Measurements from ENCODE around the gene CFB.

Gene CFB

DNA sequence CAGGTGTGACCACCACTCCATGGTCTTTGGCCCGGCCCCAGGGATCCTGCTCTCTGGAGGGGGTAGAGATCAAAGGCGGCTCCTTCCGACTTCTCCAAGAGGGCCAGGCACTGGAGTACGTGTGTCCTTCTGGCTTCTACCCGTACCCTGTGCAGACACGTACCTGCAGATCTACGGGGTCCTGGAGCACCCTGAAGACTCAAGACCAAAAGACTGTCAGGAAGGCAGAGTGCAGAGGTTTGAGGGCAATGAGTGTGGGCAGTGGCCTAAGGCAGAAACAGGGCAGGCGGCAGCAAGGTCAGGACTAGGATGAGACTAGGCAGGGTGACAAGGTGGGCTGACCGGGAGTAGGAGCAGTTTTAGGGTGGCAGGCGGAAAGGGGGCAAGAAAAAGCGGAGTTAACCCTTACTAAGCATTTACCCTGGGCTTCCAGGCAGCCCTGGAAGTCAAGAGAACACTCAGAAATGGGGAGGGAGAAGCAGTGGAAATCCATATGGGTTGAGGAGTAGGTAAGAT is 533 bp downstream of the CFB start:
- DNase-seq (ENCODE audit: low read depth, low spot score), result no peak
- no peak overlapping the region for H3K4me3 ChIP-seq (ENCODE audit: low read length)

DNA sequence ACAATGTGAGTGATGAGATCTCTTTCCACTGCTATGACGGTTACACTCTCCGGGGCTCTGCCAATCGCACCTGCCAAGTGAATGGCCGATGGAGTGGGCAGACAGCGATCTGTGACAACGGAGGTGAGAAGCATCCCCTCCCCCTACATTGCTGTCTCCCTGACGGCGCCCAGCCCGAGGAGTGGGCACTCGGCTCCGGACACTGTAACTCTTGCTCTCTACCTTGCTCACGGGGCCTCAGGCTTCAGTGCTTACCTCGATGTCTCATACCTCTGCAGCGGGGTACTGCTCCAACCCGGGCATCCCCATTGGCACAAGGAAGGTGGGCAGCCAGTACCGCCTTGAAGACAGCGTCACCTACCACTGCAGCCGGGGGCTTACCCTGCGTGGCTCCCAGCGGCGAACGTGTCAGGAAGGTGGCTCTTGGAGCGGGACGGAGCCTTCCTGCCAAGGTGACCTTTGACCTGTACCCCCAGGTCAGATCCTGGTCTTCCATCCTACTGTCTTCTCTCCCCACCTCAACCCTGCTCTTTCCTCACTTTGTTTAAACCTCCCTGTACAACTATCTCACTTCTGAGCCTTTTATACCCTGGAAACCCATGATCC is 1.3 kb downstream of the CFB start:
- DNase-seq (ENCODE audit: low read depth, low spot score), result no peak
- no peak overlapping the region for H3K4me3 ChIP-seq (ENCODE audit: low read length)

DNA sequence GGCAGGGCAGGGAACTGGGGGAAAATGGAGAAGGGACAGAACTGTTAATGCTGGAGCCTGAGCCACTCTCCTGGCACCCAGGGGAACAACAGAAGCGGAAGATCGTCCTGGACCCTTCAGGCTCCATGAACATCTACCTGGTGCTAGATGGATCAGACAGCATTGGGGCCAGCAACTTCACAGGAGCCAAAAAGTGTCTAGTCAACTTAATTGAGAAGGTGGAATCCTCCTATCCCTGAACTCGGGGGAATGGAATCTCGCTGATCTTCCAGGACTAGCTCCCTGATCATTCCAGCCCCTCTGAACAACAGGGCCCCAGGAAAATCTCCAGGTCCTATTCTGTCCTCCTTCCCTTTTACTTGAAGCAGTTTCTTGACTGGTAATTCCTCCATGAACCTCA is 2.0 kb downstream of the CFB start:
- H3K4me3 ChIP-seq (ENCODE audit: low read length), result no peak overlapping the region

DNA sequence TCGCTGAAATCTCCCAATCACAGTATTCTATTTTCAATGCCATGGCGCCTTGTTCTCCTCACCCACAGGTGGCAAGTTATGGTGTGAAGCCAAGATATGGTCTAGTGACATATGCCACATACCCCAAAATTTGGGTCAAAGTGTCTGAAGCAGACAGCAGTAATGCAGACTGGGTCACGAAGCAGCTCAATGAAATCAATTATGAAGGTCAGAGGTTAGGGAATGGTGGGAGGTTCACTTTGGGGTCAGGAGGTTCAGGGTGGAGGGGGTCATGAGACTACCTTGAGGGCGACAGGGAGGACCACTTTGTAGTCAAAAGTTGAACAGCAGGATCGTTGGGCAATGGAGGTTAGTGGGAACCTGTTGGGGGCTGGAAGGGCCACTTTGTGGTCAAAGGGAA is 2.4 kb downstream of the CFB start:
- H3K4me3 ChIP-seq (ENCODE audit: low read length), result no peak overlapping the region
- DNase-seq (ENCODE audit: low read depth, low spot score), result no peak

More for the DNA sequence above, 2.0 kb downstream of the CFB start:
- no peak for DNase-seq (ENCODE audit: low read depth, low spot score)

DNA sequence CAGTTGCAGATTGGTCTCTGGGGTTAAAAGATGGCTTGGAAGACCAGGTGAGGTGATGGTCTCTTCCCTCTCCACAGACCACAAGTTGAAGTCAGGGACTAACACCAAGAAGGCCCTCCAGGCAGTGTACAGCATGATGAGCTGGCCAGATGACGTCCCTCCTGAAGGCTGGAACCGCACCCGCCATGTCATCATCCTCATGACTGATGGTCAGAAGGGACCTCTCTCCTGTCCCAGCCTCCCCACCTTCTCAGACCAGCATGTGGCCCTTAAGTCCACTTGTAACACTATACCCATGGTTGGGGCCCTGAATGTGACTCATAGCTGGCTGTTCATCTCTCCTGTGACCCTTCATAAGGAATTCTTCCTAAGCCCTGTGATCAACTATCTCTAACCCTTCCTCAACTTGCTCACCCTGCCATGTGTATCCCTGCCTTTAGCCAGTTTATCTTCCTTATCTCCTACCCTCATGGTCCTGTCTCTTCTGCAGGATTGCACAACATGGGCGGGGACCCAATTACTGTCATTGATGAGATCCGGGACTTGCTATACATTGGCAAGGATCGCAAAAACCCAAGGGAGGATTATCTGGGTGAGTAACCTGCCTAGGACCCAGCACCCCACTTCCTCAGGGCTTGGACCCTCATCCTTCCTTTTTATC is 3.0 kb downstream of the CFB start:
- H3K4me3 ChIP-seq (ENCODE audit: low read length), result no peak overlapping the region
- no peak for DNase-seq (ENCODE audit: low read depth, low spot score)

DNA sequence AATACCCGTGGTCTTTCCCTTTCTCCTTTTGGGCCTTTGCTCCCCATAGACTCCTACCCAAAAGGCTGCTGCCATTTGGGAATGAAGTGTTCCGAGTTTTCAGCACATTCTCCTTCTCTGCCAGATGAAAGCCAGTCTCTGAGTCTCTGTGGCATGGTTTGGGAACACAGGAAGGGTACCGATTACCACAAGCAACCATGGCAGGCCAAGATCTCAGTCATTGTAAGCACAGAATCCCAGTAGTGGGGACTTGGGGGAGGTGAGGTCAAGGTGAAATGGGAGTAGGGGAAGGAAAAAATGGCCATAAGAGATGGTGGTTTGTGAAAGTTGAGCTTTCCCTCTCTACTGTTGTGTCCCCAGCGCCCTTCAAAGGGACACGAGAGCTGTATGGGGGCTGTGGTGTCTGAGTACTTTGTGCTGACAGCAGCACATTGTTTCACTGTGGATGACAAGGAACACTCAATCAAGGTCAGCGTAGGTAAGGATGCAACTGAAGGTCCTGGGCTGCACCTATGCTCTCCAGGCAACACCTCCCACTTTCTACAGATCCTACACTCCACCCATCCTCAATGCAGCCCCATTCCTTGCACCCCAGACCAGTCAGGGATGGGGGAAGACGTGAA is 4.1 kb downstream of the CFB start:
- no peak overlapping the region for H3K4me3 ChIP-seq (ENCODE audit: low read length)
- DNase-seq (ENCODE audit: low read depth, low spot score), result no peak

DNA sequence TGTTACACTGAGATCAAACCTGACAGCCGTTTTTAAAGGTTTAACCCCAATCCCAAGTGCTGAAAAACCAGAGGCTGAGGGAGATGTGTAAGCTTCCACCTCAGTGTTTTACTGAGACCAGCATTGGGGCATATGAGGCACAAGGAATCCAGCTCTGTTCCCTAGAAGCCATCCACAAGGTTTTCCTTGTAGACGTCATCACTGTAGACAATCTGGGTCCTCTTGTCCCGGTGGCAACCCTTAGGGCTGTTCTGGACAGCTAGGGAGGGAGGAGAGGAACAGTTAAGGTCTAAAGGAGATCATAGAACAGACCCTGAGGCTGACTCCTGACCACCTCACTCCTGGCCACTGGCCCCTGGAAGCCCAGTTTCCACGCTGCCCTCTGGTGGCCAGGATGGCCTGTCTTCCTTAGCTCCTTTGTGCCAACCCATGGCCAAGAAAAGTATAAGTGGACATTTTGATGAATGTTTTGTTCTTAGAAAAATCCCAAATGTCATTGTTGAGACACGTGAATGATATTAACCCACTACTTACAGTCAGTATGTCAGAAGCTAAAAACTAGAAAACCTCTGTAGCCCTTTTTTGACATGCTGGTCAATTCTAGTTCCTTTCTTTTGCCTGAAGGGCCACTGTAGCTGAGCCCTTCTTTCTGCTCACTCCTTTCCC is 6.4 kb downstream of the CFB start:
- no peak overlapping the region for H3K4me3 ChIP-seq (ENCODE audit: low read length)
- DNase-seq (ENCODE audit: low read depth, low spot score), result no peak

DNA sequence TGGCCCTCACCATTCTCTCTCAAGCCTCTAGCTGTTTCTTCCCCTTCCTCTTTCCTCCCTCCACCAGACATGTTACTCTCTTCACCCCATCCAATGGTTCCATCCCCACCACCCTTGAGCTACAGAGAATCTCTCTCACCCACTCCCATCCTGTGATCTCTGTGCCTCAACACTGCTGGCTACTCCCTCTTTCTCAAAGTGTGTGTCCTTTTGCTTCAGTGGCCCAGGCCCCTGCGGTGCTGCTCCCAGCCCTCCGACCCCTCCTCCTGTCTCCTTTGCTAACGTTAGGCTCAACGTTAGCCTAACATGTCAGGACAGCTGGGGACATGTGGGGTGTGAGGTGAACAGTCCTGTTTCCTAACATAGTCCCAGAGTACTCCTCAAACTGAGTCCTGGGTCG is 7.0 kb downstream of the CFB start:
- H3K4me3 ChIP-seq (ENCODE audit: low read length), result no peak overlapping the region
- DNase-seq (ENCODE audit: low read depth, low spot score), result no peak

DNA sequence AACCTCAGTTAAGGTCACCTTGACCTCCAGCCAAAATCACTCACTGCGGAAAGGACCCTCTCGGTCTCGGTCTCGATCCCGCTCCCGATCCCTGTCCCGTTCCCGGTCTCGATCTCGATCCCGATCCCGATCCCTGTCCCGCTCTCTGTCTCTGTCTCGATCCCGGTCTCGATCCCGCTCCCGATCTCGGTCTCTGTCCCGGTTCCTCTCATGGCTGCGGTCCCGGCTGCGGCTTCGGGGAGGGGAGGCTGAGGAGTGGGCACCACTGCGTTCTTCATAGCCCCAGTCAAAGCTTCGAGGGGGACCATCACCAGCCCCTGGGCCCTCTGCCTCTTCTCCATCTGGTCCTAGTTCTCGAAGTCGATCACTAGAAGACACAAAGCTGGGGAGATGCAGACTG is 8.6 kb downstream of the CFB start:
- no peak for DNase-seq (ENCODE audit: low read depth, low spot score)
- H3K4me3 ChIP-seq (ENCODE audit: low read length), result no peak overlapping the region

DNA sequence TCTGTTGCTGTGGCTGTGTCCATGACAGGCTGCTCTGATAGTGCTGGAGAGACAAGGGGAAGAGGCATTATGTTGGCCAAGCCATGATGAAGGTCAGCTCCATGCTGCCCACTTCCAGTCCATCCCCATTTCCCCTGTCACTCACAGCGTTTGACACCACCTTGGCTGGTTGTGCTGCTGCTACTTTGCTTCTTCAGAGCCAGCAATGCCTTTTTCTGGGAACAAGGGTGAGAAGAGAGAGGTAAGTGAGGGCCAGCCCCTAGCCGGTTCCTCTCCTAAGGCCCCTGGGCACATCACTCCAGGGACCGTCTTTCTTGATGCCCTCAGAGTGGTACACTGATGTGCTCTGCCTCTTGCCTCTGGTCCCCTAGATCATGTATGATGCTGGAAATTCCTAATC is 10.9 kb downstream of the CFB start:
- DNase-seq (ENCODE audit: low read depth, low spot score), result no peak
- H3K4me3 ChIP-seq (ENCODE audit: low read length), result no peak overlapping the region

DNA sequence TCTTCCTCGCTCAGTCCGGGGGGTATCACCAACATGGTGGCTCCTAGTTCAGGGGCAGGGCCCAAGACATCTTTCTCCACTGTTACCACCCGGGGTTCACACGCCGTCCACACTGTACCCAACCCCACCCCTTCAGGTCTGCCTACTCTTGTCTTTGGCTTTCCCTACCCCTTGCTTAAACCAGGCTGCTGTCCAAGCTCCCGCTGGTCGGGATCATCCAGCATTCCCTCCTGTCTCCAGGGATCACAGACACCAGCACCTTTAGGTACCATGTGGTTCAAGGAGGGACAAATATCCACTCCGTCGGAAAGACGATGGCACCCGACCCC is 12.5 kb downstream of the CFB start:
- DNase-seq (ENCODE audit: low read depth, low spot score), result no peak
- peak overlapping the region; percentile 99 for H3K4me3 ChIP-seq (ENCODE audit: low read length)

DNA sequence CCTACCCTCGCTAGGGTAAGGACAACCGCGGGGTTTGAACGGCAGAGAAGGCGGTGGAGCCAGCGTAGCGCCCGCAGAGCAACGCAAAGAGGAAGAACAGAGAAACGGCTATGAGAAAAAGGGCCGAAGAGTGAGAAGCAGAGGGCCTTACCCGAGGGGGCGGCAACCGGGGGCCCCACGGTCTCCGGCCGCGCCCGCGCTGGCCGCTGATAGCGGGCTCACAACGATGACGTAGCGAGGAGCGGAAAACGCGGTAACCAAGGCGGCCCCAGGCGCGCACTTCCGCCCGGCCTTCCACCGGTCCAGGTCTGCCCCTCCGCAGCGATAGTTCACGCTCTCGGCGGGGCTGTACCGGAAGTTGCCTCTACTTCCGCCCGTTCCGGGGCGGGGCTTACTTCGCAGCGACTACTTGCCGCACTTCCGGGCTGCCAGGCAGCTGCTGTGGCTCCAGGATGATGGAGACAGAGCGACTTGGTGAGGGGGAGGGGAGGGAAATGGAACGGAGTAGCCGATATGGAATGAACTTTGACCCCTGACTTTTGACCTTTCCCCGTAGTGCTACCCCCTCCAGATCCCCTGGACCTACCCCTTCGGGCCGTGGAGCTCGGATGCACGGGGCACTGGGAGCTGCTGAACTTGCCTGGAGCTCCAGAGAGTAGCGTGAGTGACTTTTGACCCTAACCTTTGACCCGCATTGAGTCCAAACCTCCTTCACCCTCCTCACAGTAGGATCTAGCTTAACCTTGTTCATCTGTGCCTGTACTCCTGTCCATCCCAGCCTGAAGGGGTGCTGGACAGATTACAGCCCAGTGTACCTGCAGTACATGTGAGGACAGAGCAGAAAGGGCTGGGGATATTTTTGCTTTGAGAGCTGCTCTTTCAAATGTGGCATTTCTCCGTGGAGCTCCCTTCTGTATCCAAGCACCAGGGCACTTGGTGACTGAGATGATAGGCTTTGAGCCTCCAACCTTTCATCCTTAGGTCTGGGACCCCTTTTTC is 13.1 kb downstream of the CFB start, which contains the start of the genes NELFE and SKIC2:
Gene NELFE (minus strand): TSS at position 231 of the 999 bp plus-strand sequence. CDS start 525 bp downstream, outside the sequence.
Gene SKIC2 (plus strand): TSS at position 435 of the 999 bp plus-strand sequence. CDS start 18 bp downstream, at position 453.
- DNase-seq (ENCODE audit: low read depth, low spot score), result peak; percentile 96
- H3K4me3 ChIP-seq (ENCODE audit: low read length), result peak within 1 kb of the TSS; percentile 99

DNA sequence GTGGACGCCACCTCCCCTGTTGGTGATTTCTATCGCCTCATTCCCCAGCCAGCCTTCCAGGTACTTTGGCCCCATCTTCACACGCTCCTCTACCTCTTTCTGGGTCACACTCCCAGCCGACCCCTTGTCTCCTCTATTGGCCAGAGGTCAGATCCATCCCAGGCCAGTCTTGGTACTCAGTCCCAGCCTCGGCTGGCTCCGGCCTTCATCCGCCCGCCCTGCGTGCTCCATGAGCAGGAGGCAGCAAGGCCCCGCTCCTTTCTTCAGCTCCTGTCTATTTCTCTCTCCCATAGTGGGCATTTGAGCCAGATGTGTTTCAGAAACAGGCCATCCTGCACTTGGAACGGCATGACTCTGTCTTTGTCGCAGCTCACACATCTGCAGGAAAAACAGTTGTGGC is 15.7 kb downstream of the CFB start:
- DNase-seq (ENCODE audit: low read depth, low spot score), result no peak
- no peak overlapping the region for H3K4me3 ChIP-seq (ENCODE audit: low read length)

DNA sequence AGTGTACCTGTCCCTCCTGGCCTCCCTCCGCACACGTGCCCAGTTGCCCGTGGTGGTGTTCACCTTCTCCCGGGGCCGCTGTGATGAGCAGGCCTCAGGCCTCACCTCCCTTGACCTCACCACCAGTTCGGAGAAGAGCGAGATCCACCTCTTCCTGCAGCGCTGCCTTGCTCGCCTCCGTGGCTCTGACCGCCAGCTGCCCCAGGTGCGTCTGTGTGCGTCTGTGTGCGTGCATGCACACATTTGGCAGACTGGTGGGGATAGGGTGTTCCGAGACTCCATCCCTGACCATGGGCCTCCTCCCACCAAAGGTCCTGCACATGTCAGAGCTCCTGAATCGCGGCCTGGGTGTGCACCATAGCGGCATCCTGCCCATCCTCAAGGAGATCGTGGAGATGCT is 18.0 kb downstream of the CFB start:
- DNase-seq (ENCODE audit: low read depth, low spot score), result no peak
- H3K4me3 ChIP-seq (ENCODE audit: low read length), result no peak overlapping the region

DNA sequence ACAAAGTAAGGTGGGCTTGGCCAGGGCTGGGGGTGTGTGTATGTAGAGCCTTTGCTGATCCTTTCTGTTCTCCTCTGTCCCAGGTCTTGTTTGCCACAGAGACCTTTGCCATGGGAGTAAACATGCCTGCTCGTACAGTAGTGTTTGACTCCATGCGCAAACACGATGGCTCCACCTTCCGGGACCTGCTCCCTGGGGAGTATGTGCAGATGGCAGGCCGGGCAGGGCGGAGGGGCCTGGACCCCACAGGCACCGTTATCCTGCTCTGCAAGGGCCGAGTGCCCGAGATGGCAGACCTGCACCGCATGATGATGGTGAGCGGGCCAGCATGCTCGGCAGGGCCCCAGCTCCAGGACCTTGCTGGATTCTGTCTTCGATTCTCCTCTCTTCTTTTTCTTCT is 19.8 kb downstream of the CFB start:
- H3K4me3 ChIP-seq (ENCODE audit: low read length), result no peak overlapping the region
- no peak for DNase-seq (ENCODE audit: low read depth, low spot score)

DNA sequence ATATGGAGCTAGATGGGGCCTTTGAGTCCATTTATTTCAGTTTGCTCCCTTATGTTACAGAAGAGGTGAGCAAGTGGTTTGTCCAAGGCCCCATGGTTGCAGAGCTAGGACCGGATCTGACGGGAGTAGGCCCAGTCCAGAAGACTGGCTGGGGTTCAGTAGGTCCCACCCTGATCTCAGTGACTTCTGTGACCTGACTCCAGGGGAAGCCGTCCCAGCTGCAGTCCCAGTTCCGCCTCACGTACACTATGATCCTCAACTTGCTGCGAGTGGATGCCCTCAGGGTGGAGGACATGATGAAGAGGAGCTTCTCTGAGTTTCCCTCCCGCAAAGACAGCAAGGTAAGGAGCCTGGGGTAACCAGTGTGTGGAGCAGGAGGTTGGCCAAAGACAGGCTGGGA is 20.6 kb downstream of the CFB start:
- no peak overlapping the region for H3K4me3 ChIP-seq (ENCODE audit: low read length)
- DNase-seq (ENCODE audit: low read depth, low spot score), result no peak

DNA sequence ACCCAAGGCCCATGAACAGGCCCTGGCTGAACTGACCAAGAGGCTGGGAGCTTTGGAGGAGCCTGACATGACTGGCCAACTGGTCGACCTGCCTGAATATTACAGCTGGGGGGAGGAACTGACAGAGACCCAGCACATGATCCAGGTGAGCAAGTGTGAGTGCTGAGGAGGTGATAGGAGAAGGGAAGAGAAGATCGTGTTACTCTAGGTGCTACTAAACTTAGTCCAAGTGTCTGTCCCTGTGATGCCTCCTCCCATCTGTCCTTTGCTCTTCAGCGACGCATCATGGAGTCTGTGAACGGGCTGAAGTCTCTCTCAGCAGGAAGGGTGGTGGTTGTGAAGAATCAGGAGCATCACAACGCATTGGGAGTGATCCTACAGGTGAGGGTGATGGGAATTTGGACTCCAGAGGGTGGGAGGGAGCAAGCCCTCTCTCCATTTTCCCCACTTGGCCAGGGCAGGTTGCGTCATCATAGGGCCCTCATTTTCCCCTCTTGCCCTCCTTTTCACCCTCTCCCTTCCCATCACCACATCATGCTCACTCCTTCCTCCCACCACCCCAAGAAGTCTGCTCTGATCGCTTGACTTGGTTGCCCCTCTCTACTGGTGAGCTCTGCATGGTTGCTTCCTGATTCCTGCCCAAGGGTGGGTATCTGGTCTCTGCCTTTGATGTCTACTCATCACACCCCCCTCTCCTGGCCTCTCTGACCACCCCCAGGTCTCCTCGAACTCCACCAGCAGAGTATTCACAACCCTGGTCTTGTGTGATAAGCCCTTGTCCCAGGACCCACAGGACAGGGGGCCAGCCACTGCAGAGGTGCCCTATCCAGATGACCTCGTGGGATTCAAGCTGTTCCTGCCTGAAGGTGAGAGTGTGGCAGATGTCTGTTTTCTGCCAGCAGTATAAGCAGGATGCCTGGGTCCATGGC is 21.4 kb downstream of the CFB start:
- H3K4me3 ChIP-seq (ENCODE audit: low read length), result no peak overlapping the region

DNA sequence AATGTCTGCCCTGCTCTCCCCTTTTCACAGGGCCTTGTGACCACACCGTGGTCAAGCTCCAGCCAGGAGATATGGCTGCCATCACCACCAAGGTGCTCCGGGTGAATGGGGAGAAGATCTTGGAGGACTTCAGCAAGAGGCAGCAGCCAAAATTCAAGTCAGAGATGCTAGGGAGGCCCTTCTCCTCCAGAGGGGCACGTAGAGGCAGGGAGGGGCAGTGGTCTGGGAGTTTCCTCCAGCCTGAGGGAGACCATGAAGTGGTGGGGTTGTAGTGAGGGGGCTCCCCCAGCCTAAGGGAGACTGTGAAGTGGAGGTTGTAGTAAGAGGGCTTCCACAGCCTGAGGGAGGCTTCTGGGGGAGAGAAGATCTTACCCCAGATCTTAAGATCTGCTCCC is 22.0 kb downstream of the CFB start:
- DNase-seq (ENCODE audit: low read depth, low spot score), result no peak
- no peak overlapping the region for H3K4me3 ChIP-seq (ENCODE audit: low read length)

More for the DNA sequence above, 21.4 kb downstream of the CFB start:
- no peak for DNase-seq (ENCODE audit: low read depth, low spot score)
